ENCODE data around the gene AATK.

AATK gene

DNA sequence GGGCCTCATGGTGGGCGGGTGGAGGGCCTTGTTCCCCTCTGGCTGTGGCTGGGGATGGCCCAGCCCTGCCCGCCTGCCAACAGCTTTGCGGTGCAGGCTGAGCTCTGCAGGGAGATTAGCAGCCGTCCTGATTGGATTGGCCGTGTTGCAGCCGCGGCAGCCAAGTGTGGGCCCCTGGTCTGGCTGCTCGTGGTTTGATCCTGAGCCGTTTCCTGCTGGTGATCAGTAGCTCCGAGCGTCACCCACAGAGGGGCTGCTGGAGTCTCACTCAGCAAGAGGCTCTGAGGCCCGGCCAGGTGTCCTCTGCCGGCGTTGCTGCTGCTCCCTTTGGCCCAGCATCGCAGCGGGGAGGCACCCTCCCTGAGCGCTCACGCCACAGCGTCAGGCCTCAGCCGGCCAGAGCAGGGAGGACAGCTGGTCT is 98.6 kb downstream of the AATK start:
- DNase-seq, result no peak

Measured in activated CD4-positive, alpha-beta T cell treated with anti-CD3 and anti-CD28 coated beads, Interleukin-2, amount 50 U/mL, for 16 hours (primary cell).